ENCODE data around the gene AOPEP. TPM values are rescaled to one million over a fixed set of nuclear protein-coding genes. Genes with fewer than 3 reads are reported as not detected.

The AOPEP gene
- total RNA-seq, 4 donors from 2014 or later, result 305 to 458 (median 419) TPM

GRCh38 chr9:94811074-94811473 is 84.6 kb downstream of the AOPEP start:
- 97% methylated on average over 2 of the region's 2 CpGs for WGBS
- Histone ChIP-seq H3K9me3 (no peaks in the 10 kb centered on the region), H3K4me3 (no peak overlapping the region), H3K27me3 (no peaks in the 10 kb centered on the region), H3K27ac (replicated peaks in 1 of 4) (no peak overlapping the region), H3K36me3 (peaks cover 0 to 10% (median 0%) of the 10 kb centered on the region in 4 donors), H3K4me1 (peaks cover 19 to 41% (median 36%) of the 10 kb centered on the region in 4 donors)
- DNase-seq (ENCODE audit: extremely low spot score), result no peak
- intact Hi-C loops (cut with DNase I), result no loop called here
- no peak for TF ChIP-seq POLR2A (IDR thresholded peaks at IDR 0.05; ENCODE audit: low read depth)
- TF ChIP-seq POLR2AphosphoS5 (IDR thresholded peaks at IDR 0.05), result no peak
- no peak for TF ChIP-seq CTCF (IDR thresholded peaks at IDR 0.05)
- no peak for TF ChIP-seq EP300 (IDR thresholded peaks at IDR 0.05)

GRCh38 chr9:94812343-94812742 is 85.8 kb downstream of the AOPEP start:
- intact Hi-C loops (cut with DNase I), result no loop called here

GRCh38 chr9:94813379-94813778 is 86.9 kb downstream of the AOPEP start:
- H3K4me3 ChIP-seq, result no peak overlapping the region
- DNase-seq (ENCODE audit: extremely low spot score), result no peak
- TF ChIP-seq POLR2A (IDR thresholded peaks at IDR 0.05; ENCODE audit: low read depth) (no peak), CTCF (IDR thresholded peaks at IDR 0.05) (no peak), EP300 (IDR thresholded peaks at IDR 0.05) (no peak), POLR2AphosphoS5 (IDR thresholded peaks at IDR 0.05) (no peak)
- 92% methylated on average over 1 of the region's 1 CpG for WGBS
- H3K27me3 ChIP-seq, result no peaks in the 10 kb centered on the region
- H3K9me3 ChIP-seq, result no peaks in the 10 kb centered on the region
- peaks cover 0 to 6% (median 0%) of the 10 kb centered on the region in 4 donors for H3K36me3 ChIP-seq
- intact Hi-C loops (cut with DNase I), result no loop called here
- H3K27ac ChIP-seq (replicated peaks in 1 of 4), result no peak overlapping the region
- H3K4me1 ChIP-seq, result peaks cover 11 to 26% (median 21%) of the 10 kb centered on the region in 4 donors

More at GRCh38 chr9:94812343-94812742, 85.8 kb downstream of the AOPEP start:
- H3K4me3 ChIP-seq, result no peak overlapping the region
- H3K36me3 ChIP-seq, result peaks cover 0 to 10% (median 0%) of the 10 kb centered on the region in 4 donors
- H3K9me3 ChIP-seq, result no peaks in the 10 kb centered on the region
- 100% methylated on average over 2 of the region's 2 CpGs for WGBS
- no peak overlapping the region for H3K27ac ChIP-seq (replicated peaks in 1 of 4)
- no peak for DNase-seq (ENCODE audit: extremely low spot score)
- no peaks in the 10 kb centered on the region for H3K27me3 ChIP-seq
- H3K4me1 ChIP-seq, result peaks cover 15 to 30% (median 28%) of the 10 kb centered on the region in 4 donors
- TF ChIP-seq POLR2A (IDR thresholded peaks at IDR 0.05; ENCODE audit: low read depth) (no peak), EP300 (IDR thresholded peaks at IDR 0.05) (no peak), POLR2AphosphoS5 (IDR thresholded peaks at IDR 0.05) (no peak), CTCF (IDR thresholded peaks at IDR 0.05) (no peak)

- Histone ChIP-seq H3K4me1 (peaks cover 12 to 23% (median 20%) of the 10 kb centered on the region in 4 donors), H3K27me3 (no peaks in the 10 kb centered on the region), H3K27ac (replicated peaks in 1 of 4) (no peak overlapping the region), H3K4me3 (no peak overlapping the region), H3K36me3 (no peaks in the 10 kb centered on the region), H3K9me3 (no peaks in the 10 kb centered on the region)
- DNase-seq (ENCODE audit: extremely low spot score), result peak; percentile 74
- WGBS, result 91% methylated on average over 7 of the region's 7 CpGs
- no peak for TF ChIP-seq EP300 (IDR thresholded peaks at IDR 0.05)
- TF ChIP-seq CTCF (IDR thresholded peaks at IDR 0.05), result no peak
- TF ChIP-seq POLR2A (IDR thresholded peaks at IDR 0.05; ENCODE audit: low read depth), result no peak
- TF ChIP-seq POLR2AphosphoS5 (IDR thresholded peaks at IDR 0.05), result no peak
- intact Hi-C loops (cut with DNase I), result no loop called here
Observed at GRCh38 chr9:94817291-94818177, 91.0 kb downstream of the AOPEP start.

Data from esophagus muscularis mucosa (tissue), 4 donors.